Left ventricle myocardium inferior (tissue), 1 donor: ENCODE data around the gene MTCL1. TPM values are rescaled to one million over a fixed set of nuclear protein-coding genes. Genes with fewer than 3 reads are reported as not detected.

Source experiments
- DNase-seq: peaks from one replicate; pipeline ENCODE4 v3.0.0-alpha.2; 2020
- H3K27ac ChIP-seq: fragments of 200-600 bp; replicated peaks from 2 replicates; pipeline ENCODE4 v1.8.0; 2021
- H3K27me3 ChIP-seq: fragments of 200-600 bp; 2 replicates; pipeline ENCODE4 v1.8.0; 2021; ENCODE audit warnings: low read depth
- H3K36me3 ChIP-seq: fragments of 200-600 bp; 2 replicates; pipeline ENCODE4 v1.8.0; 2021
- H3K4me1 ChIP-seq: fragments of 200-600 bp; 2 replicates; pipeline ENCODE4 v1.8.0; 2021
- H3K4me3 ChIP-seq: fragments of 200-600 bp; 2 replicates; pipeline ENCODE4 v1.8.0; 2021; ENCODE audit warnings: mild to moderate bottlenecking, moderate library complexity
- H3K9me3 ChIP-seq: fragments of 200-600 bp; replicated peaks from 2 replicates; pipeline ENCODE4 v1.8.0; 2021
- CTCF ChIP-seq: fragments of 200-600 bp; IDR thresholded peaks from 2 replicates; pipeline ENCODE4 v1.8.0; 2021; ENCODE audit warnings: antibody characterized with exemption, mild to moderate bottlenecking, borderline replicate concordance
- intact Hi-C: fragments of 100-400 bp; cut with micrococcal nuclease; formaldehyde crosslinking; loops from one replicate; pipeline ENCODE4 v1.11.0; 2022
- total RNA-seq: library from RNA; stranded (reverse); fragmentation: NEBNext Ultra II Directional; extraction: Animal tissue kit (Norgen Biotek cat#: 25700); gene quantifications from one replicate; pipeline ENCODE4 v1.2.1, GENCODE V29; 2021
- donor health status: DM: no; HTN: yes; CAD: no; lungs with severe emphysema.

MTCL1 gene
- total RNA-seq, 1 donor from 2014 or later, result 9.1 TPM

GRCh38 chr18:8844721-8845148, 139.4 kb downstream of the MTCL1 start:
- Histone ChIP-seq H3K36me3 (no peaks in the 10 kb centered on the region), H3K4me3 (no peak overlapping the region), H3K4me1 (peaks cover 27% of the 10 kb centered on the region), H3K27ac (no peak overlapping the region), H3K27me3 (no peaks in the 10 kb centered on the region), H3K9me3 (no peaks in the 10 kb centered on the region)
- no peak for TF ChIP-seq CTCF
- DNase-seq, result no peak
- intact Hi-C loops, result no loop called here

- peaks cover 27% of the 10 kb centered on the region for H3K4me1 ChIP-seq
- H3K4me3 ChIP-seq, result no peak overlapping the region
- H3K36me3 ChIP-seq, result no peaks in the 10 kb centered on the region
- H3K9me3 ChIP-seq, result no peaks in the 10 kb centered on the region
- no peak overlapping the region for H3K27ac ChIP-seq
- no peak for TF ChIP-seq CTCF
- no peak for DNase-seq
- intact Hi-C loops, result no loop called here
- no peaks in the 10 kb centered on the region for H3K27me3 ChIP-seq
These were observed 140.2 kb downstream of the MTCL1 start for GRCh38 chr18:8845506-8845905.

GRCh38 chr18:8847066-8847755, 141.9 kb downstream of the MTCL1 start:
- H3K27ac ChIP-seq, result peak overlapping the region; percentile 33
- TF ChIP-seq CTCF, result no peak
- no peak for DNase-seq
- peaks cover 27% of the 10 kb centered on the region for H3K4me1 ChIP-seq
- intact Hi-C loops, result no loop called here
- H3K4me3 ChIP-seq, result no peak overlapping the region
- no peaks in the 10 kb centered on the region for H3K27me3 ChIP-seq
- H3K36me3 ChIP-seq, result no peaks in the 10 kb centered on the region
- no peaks in the 10 kb centered on the region for H3K9me3 ChIP-seq

- Histone ChIP-seq H3K4me1 (peaks cover 27% of the 10 kb centered on the region), H3K27ac (peak overlapping the region; percentile 33), H3K4me3 (no peak overlapping the region), H3K36me3 (no peaks in the 10 kb centered on the region), H3K27me3 (no peaks in the 10 kb centered on the region), H3K9me3 (no peaks in the 10 kb centered on the region)
- TF ChIP-seq CTCF, result no peak
- intact Hi-C loops, result no loop called here
- peak; percentile 50 for DNase-seq
These were observed 142.5 kb downstream of the MTCL1 start for GRCh38 chr18:8847900-8848299.

GRCh38 chr18:8848541-8848940, 143.2 kb downstream of the MTCL1 start:
- intact Hi-C loops, result no loop called here
- H3K9me3 ChIP-seq, result no peaks in the 10 kb centered on the region
- H3K27me3 ChIP-seq, result no peaks in the 10 kb centered on the region
- TF ChIP-seq CTCF, result no peak
- DNase-seq, result no peak
- H3K27ac ChIP-seq, result no peak overlapping the region
- H3K4me3 ChIP-seq, result no peak overlapping the region
- no peaks in the 10 kb centered on the region for H3K36me3 ChIP-seq
- H3K4me1 ChIP-seq, result peaks cover 27% of the 10 kb centered on the region
